Caki2 (cell line): ENCODE results near the gene TMEM179. TPM values are rescaled to one million over a fixed set of nuclear protein-coding genes. Genes with fewer than 3 reads are reported as not detected.
"Not testable (repeated sequence)": the region's sequence is repeated elsewhere in the genome, so short reads cannot be mapped to it uniquely, and the experiment has no call there.

Source experiments
- DNase-seq: peaks from one replicate; pipeline ENCODE4 v3.0.0-alpha.2; 2015; ENCODE audit warnings: low read depth
- in situ Hi-C: cut with HindIII; loops from 2 replicates; pipeline ENCODE4 v1.10.0; 2016; ENCODE audit warnings: low sequenced_read_pairs, low pct_unique_long_range_greater_than_20kb, mixed read lengths
- total RNA-seq: library from RNA; depleted of rRNA; stranded (reverse); fragments of >200 nt; shearing (Covaris generic); gene quantifications from 2 replicates; pipeline ENCODE4 v1.2.3, GENCODE V29; 2014; ENCODE audit warnings: low replicate concordance; rRNA removed

Gene TMEM179
- total RNA-seq, result 3.1 and 8.1 TPM in 2 replicates

DNA sequence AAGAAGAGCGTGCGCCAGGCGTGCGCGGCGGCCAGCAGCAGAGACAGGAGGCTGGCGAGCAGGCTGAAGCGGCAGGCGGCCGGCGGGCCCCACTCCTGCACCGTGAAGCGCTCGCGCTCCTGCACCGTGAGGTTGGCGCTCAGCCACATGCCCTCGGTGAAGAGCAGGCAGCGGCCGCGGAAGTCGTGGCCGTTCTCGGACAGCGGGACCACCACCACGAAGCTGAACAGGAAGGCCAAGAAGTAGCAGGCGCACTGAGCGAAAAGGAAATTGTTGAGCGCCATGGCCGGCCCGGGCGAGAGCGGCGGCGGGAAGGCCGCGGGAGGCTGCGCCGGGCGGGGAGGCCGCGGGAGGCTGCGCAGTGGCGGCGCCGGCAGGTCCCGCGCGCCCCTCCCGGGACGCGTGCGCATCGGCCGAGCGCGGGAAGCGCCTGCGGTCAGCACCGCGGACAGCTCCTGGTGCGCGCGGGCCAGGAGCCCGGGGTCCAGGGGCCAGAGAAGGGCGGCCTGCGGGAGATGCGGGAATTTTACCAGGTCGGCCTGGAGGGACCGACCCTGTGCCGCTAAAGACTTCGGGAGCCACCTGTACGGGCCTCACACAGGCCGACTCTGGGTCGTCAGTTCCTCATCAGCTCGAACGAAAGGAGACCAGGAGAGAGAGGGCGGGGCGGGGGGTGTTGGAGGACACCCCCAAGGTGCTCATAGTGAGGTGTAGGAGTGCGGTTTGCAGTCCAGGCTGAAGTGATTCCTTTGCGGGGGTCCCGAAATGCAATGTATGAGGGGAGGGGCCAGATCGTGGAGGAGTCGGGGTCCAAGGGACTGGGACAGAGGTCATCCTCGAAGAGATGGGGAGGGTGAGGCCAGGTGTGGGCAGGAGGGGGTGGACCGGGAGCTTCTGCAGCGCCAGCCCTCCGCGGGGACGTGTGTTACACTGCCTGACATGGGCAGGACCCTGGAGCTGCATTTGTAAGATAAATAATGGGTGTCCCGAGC, at the start of gene TMEM179:
TMEM179 (minus strand) TSS at position 315 of the 992 bp plus-strand sequence; CDS start at position 284, 31 bp downstream.
- DNase-seq, result peak; percentile 41
- in situ Hi-C loops, result no loop called here

DNA sequence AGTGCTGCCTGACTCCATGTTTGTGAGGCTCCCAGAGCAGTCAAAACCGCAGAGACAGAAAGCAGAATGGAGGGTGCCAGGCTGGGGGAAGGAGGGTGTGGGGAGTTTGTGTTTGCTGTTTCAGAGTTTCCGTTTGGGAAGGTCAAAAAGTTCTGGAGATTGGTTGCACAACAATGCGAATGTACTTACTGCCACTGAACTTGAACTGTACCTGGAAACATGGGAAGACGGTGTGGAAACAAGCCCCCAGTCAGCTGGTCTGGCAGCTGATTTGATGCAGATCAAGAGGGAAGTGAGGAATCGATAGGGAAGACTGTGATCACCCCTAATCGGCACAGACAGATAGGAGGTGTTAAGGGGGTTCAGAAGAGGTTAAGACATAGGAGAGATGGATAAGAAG, 49.5 kb upstream of the TMEM179 start:
- DNase-seq, result no peak
- in situ Hi-C loops, result no loop called here

DNA sequence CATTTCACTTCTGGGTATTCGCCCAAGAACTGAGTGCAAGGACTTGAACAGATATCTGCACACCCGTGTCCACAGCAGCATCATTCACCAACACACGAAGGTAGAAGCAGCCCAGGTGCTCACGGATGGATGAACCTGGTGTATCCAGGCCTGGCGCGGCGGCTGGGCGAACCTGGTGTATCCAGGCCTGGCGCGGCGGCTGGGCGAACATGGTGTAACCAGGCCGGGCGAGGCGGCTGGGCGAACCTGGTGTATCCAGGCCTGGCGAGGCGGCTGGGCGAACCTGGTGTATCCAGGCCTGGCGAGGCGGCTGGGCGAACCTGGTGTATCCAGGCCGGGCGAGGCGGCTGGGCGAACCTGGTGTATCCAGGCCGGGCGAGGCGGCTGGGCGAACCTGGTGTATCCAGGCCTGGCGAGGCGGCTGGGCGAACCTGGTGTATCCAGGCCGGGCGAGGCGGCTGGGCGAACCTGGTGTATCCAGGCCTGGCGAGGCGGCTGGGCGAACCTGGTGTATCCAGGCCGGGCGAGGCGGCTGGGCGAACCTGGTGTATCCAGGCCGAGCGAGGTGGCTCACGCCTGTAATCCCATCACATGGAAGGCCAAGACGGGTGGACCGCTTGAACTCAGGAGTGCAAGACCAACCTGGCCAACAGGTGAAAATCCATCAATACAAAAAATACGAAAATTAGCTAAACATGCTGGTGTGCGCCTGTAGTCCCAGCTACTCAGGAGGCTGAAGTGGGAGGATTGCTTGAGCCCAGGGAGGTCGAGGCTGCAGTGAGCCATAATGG, 48.8 kb upstream of the TMEM179 start:
- in situ Hi-C loops, DNase-seq: not testable (repeated sequence)

DNA sequence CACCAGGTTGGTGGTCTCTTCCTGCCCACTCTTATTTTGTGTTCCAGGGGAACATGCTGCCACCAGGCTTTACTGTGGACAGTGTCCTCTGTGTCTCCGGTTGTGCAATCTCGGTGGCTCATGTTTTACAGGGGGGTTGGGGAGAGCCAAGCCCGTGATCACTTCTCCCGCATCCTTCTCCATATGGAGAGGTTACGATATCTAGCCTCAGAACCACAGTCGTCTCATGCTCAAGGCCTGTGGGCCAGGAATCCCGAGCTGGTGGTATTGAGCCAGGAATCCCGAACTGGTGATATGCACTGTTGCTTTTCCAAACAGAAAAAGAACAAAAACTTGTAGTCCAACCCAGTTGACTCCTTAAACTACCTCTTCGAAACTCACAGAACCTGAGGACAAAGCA, 47.8 kb upstream of the TMEM179 start:
- DNase-seq, result no peak
- in situ Hi-C loops, result no loop called here

DNA sequence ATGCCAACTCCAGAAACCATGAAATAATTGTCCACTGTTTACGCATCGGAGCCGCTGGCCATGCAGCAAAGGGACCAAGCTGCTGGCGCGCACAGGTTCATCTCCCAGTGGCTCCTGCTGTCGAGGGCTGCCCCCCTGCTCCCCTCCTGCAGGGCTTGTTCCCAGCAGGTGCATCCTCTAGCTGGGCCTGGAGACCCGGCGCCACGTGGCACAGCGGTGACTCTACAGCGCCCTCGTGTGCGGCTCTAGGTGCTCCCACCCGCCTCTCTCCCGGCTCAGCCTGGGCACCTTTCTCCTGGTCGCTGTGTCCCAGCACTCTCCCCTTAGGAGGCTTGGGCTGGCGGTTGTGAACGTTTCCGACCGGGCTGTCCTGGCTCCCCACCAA, 47.3 kb upstream of the TMEM179 start:
- in situ Hi-C loops, result no loop called here
- no peak for DNase-seq

DNA sequence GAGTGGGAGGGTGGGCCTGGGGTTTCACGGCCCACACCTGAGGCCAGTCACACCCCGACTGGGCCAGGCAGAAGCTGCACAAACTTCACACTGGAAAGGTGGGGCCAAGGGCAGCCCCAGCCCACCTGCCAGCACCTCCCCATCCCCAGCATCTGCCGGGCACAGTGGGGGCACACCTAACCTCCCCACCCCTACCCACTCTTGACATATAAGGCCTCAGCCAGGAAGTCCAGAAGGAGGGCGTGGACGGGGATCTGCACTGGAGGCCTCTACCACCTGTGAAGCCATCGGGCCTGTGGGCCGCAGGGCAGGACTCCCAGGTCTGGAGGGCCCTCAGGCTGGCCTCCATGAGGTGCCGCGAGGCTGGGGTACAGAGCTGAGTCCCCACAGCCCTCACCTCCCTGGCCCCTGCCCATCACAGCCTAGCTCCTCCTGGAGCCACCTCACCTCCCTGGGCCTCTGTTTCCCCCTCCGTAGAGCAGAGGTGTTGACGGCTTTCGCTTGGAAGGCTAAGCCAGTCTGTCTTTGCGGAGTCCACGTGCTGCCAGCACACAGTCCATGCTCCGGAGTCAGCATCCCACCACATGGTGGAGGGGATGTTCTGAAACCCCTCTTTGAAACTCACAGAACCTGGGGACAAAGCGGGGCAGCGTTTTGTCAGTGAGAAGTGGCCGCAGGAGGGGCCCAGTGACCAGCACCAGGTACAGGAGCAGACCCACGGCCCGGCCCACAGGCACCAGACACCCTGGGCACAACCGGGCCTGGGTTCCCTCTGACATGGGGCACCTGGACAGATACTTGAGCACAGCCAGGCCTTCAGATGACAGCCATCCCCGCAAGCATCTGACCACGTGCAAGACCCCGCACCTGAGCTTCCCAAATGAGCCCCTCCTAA, 46.7 kb upstream of the TMEM179 start:
- in situ Hi-C loops, result no loop called here

DNA sequence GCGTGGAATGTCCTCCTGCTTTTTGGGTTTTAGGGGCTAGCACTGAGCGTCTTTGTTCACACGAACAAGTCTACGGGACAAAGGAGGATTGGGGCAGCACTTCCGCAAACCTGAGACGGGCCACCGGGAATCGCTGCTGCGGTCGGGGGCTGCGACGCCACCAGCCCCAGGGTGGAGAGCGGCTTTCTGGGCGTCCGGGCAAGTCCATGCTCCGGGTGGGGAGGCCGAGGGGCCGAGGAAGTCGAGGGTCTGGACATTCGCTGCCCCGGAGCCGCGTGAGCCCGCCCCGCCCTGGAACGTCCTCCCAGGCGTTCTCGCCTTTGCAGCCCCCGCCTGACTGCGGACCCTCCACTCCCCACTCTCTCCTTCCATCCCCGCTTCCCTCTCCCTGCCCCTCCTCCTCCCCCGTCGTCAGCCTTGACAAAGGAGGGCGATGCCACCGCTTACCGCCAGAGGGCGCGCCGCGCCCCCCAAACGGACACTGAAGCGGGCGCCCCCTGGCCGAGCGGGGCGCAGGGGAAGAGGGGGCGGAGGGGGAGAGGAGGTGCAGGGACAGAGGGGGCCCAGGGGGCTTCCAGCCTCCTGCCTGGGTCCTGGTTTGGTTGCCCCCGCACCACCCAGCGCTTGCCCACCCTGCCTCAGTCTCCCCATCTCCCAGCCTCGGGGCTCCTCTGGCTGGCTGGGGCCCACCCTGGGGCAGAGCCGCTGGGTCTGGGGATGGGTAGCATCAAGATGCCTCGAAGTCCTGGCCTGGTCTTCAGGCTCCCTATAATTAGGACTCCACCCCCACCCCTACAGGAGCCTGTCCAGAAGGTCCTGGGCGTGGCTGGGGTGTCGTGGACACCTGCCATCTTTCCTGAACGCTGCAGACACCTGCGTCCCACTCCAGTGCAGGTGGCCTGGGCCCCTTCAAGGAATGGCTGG, 45.7 kb upstream of the TMEM179 start:
- peak; percentile 39 for DNase-seq
- in situ Hi-C loops, result no loop called here

More for the DNA sequence above, 46.7 kb upstream of the TMEM179 start:
- no peak for DNase-seq

DNA sequence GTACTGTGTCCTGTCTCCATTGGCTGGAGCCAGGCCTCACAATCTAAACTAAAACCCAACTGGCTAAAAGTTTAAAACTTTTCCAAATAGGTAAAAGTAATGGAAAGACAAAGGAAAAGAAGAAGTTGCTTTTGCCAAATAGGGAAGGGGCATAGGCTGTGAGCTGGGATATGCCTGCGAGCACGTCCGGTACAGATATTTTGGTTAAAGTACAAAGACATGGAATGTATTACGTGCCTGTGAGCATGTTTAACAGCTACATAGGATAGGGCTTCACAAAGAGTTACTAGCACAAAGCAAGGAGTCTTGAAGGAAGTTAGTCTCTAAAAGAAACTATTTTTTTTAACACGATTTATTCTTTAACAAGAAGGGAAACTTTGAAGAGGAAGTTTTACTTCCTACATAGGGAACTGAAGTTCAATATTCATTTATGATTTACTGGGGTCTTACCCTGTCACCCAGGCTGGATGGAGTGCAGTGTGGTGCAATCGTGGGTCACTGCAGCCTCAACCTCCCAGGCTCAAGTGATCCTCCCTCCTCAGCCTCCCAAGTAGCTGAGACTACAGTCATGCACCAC, 43.0 kb upstream of the TMEM179 start:
- no peak for DNase-seq
- in situ Hi-C loops, result no loop called here

DNA sequence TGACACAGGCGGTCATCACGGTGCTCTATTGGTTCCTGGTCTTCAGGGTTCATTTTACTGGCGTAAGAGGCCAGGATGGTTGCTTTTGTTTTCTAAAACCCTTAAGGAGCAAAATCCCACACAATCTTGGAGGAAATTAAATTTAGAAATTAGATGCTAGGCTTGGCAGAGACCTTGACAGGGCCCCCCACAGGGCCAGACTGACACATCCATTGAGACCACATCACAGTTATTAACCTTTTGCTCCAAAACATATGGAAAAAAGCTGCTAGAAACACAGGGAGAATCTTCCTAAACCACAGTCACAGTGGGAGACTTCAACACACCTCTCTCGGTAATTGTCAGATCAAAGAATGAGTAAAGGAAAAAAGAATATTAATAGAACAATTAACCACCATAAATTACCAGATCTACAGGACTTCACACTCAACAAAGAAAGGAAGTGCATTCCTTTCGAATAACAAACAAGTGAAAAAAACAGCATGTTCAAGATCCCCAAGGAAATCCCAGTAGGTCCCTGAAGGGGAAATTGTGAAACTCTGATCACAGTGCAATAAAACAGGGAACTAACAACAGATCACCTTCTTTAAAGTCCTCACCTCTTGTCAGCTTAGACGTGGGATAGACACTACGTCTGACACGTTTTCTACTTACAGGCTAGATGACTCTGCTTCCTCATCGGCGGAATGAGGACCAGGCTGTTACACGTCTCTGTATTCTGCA, 40.2 kb upstream of the TMEM179 start:
- DNase-seq, result no peak
- in situ Hi-C loops, result no loop called here

DNA sequence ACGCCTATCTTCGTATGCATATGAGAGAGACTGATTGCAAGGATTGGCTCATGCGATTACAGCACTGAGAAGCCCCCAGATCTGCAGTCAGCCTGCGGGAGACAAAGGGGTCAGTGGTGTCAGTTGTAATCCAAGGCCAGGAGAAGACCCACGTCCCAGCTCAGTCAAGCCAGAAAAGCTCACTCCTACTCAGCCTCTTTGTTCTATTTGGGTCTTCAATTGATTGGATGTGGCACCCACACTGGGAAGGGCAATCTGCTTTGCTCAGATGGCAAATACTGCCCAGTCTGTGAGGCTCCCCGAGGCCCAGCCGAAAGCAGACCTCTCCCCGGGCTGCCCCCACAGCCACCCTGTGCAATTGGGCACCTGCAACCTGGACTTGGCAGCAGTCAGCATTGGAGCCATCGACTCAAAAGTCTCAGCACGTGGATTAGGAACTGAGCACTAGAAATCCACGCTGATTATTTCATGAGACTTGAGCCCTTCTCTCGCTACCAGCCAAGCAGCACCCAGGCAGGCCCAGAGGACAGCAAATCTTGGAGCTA, 39.6 kb upstream of the TMEM179 start:
- no peak for DNase-seq
- in situ Hi-C loops, result no loop called here

DNA sequence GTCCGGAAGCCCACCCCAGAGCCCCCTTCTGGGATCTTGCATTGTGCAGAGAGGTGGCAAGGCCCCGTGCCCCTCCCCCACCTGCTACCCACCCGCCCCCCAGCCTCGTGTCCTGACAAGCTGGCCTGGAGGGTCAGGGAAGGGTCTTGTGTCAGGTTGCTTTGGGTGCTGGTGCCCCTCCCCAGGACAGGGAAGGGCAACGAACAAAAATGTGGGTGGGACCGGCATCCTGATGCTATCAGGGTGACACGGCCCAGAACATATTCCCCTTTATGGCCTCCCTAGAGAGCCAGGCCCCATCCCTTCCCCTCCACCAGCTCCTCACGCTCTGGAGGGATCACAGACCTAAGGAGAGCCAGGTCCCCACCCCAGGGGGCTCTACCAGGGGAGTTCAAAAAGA, 38.7 kb upstream of the TMEM179 start:
- in situ Hi-C loops, result no loop called here

DNA sequence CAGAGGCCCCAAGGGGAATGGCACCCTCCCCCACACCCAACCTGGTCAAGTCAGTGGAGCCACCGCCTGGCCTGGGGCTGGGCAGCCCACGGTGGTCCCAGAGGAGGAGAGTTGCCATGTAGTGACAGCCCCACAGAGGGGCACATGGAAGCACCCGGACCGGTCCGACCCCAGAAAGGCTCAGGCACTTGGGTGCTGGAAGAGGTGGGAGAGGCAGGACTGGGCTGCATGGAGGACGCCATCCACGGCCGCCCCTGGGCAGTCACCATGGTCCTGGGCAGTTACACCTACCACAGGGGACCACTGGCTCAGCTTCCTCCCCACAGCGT, 37.9 kb upstream of the TMEM179 start:
- no peak for DNase-seq
- in situ Hi-C loops, result no loop called here

More for the DNA sequence above, 38.7 kb upstream of the TMEM179 start:
- DNase-seq, result no peak

DNA sequence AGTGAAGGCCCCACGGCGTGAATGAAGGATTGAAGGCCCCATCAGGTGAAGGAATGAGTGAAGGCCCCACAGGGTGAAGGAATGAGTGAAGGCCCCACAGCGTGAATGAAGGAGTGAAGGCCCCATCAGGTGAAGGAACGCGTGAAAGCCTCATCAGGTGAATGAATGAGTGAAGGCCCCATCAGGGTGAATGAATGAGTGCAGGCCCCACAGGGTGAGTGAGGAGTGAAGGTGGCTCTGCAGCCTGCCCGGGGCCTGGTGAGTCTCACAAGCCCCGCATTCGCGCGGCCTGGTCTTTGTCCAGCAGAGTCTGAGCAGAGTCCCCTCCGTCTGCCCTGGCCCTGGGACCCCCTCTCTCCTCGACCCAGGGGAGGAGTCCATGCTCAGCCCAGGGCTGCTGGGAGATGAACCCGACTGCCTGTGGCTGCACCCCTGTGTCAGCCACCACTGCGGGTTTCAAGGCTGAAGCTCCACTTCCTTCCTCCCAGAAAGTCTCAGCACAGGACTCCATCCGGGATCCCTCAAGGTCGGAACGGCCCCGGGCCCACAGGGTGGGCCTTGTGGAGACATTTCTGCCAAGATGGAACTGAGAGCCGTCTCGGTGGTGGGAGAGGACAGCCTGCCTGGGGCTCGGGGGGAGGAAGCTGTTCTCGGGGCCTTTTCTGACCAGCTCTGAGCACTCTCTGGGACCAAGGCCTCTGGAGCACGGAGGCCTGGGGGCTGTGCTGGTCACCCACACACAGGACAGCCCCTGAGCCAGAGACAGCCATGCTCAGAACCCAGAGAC, 37.4 kb upstream of the TMEM179 start:
- in situ Hi-C loops, result no loop called here
- no peak for DNase-seq

DNA sequence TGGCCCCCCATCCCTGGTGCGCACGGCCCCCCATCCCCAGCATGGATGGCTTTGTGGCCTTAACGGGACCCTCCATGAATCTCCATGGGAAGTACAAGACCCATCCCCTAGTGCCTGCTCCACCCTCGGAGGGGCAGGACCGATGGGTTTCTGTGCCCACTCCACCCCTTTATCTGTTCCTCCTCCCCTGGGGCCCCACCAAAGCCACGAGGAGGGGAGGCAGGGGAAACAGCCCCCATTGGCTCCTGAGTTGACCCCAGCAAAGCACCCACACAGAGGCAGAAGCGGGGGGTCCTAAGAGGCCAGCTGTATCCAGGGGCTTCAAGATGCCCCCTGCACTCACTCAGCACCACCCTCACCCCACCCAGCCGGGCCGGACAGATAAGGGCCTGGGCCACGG, 36.1 kb upstream of the TMEM179 start:
- no peak for DNase-seq
- in situ Hi-C loops, result no loop called here

DNA sequence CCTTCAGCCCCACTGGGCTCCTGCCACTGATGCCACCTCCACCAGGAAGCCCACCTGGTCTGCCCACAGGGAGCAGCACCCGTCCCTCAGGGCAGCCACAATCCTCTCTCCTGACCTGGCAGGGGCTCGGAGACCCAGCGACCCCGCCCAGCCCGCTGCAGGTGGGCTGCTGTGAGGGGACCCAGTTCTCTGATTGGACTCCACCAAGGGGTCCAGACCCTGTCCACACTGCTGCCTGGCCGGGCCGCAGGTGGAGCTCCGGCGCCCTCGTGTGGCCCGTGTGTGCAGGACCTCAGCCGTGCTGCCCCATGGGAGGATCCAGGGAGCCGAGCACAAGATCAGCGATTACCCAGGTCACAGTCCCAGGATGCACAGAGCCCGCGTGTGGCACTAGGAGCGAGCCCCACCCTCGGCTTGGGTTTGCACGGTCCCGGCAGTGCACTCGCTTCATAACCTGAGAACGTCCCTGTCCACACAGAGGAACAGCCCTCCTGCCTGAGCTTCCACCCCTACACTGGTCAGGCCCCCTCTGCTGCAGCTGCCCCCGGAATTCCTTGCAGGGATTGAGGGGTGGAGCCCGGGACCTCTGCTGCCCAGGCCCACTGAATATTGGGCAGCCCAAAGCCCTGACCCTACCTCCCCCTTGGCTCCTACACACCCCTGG, 35.4 kb upstream of the TMEM179 start:
- DNase-seq, result peak; percentile 27
- in situ Hi-C loops, result no loop called here
